IMR-90 (cell line): Measurements from ENCODE around the gene RUNX3. TPM values are rescaled to one million over a fixed set of nuclear protein-coding genes. Genes with fewer than 3 reads are reported as not detected.

Experiments used
- ATAC-seq: fragments of 200-7000 bp; cut with Tn5 transposase; 2 replicates; pipeline ENCODE4 v1.9.1; 2020; ENCODE audit warnings: low read depth, mild to moderate bottlenecking, moderate library complexity
- BruUV-seq: library from RNA; stranded (reverse); fragments of 400-500 nt; replicated peaks from 2 replicates; lab custom pipeline; 2021; lab: Mats Ljungman, UMichigan
- CTCF ChIA-PET: fragments of 300-600 bp; formaldehyde crosslinking; extraction: SDS; loops from one replicate; lab custom pipeline; 2021; ENCODE audit warnings: antibody characterized with exemption; lab: Yijun Ruan, JAX
- POLR2A ChIA-PET: fragments of 300-600 bp; sonication (Branson Sonifier 250); formaldehyde crosslinking; loops from one replicate; lab custom pipeline; 2022; ENCODE audit warnings: antibody characterized with exemption; ENCODE audit not compliant: unreplicated experiment; lab: Charles Lee
- DNase-seq: peaks from one replicate; pipeline ENCODE4 v3.0.0; 2013
- H2AFZ ChIP-seq: replicated peaks from 2 replicates; pipeline ENCODE3; 2013; ENCODE audit warnings: low read length, mild to moderate bottlenecking; ENCODE audit not compliant: poor library complexity
- H2AK5ac ChIP-seq: 2 replicates; pipeline ENCODE4 v1.6.1; 2013; ENCODE audit warnings: low read depth, low read length, inconsistent platforms
- H2AK9ac ChIP-seq: replicated peaks from 2 replicates; pipeline ENCODE3; 2013; ENCODE audit warnings: mild to moderate bottlenecking, low read depth, low read length, moderate library complexity; ENCODE audit not compliant: poor library complexity
- H2BK120ac ChIP-seq: 2 replicates; pipeline ENCODE4 v1.6.1; 2013; ENCODE audit warnings: low read depth, low read length, inconsistent platforms
- H2BK15ac ChIP-seq: 3 replicates; pipeline ENCODE4 v1.6.1; 2013; ENCODE audit warnings: low read depth, low read length, inconsistent platforms
- H2BK20ac ChIP-seq: 2 replicates; pipeline ENCODE4 v1.6.1; 2013; ENCODE audit warnings: low read depth, mild to moderate bottlenecking, inconsistent platforms, low read length, moderate library complexity
- H2BK5ac ChIP-seq: 2 replicates; pipeline ENCODE4 v1.6.1; 2013; ENCODE audit warnings: mild to moderate bottlenecking, low read depth, low read length, inconsistent platforms; ENCODE audit not compliant: poor library complexity, severe bottlenecking
- H3K14ac ChIP-seq: replicated peaks from 2 replicates; pipeline ENCODE4 v1.6.1; 2013; ENCODE audit warnings: low read depth, low read length, inconsistent platforms
- H3K18ac ChIP-seq: 2 replicates; pipeline ENCODE4 v1.6.1; 2013; ENCODE audit warnings: low read depth, low read length, control low read depth
- H3K23ac ChIP-seq: 2 replicates; pipeline ENCODE4 v1.6.1; 2013; ENCODE audit warnings: low read depth, low read length, inconsistent platforms
- H3K27ac ChIP-seq: 2 replicates; pipeline ENCODE4 v1.5.1; 2013; ENCODE audit warnings: mild to moderate bottlenecking, control low read depth, low read length; ENCODE audit not compliant: insufficient read depth
- H3K27me3 ChIP-seq: 2 replicates; pipeline ENCODE4 v1.6.1; 2013; ENCODE audit warnings: low read length; ENCODE audit not compliant: control insufficient read depth, insufficient read depth
- H3K36me3 ChIP-seq: 2 replicates; pipeline ENCODE4 v1.6.1; 2013; ENCODE audit warnings: low read length, mixed read lengths; ENCODE audit not compliant: control insufficient read depth, insufficient read depth
- H3K4ac ChIP-seq: 2 replicates; pipeline ENCODE4 v1.6.1; 2013; ENCODE audit warnings: low read depth, low read length, inconsistent platforms
- H3K4me1 ChIP-seq: 2 replicates; pipeline ENCODE4 v1.6.1; 2013; ENCODE audit warnings: low read length, mixed read lengths; ENCODE audit not compliant: control insufficient read depth, insufficient read depth
- H3K4me2 ChIP-seq: 2 replicates; pipeline ENCODE4 v1.6.1; 2013; ENCODE audit warnings: low read depth, mild to moderate bottlenecking, control low read depth, low read length, moderate library complexity
- H3K4me3 ChIP-seq: 2 replicates; pipeline ENCODE4 v1.5.1; 2013; ENCODE audit warnings: low read depth, mild to moderate bottlenecking, control low read depth, low read length, moderate library complexity; ENCODE audit not compliant: insufficient read depth
- H3K56ac ChIP-seq: 2 replicates; pipeline ENCODE4 v1.6.1; 2013; ENCODE audit warnings: low read length, inconsistent platforms; ENCODE audit not compliant: insufficient read depth; ENCODE audit errors: extremely low read depth
- H3K79me1 ChIP-seq, 2 experiments: 2 replicates each; pipeline ENCODE4 v1.6.1; 2013; ENCODE audit warnings: low read length in 2 of 2, inconsistent platforms in 1 of 2, low read depth in 1 of 2
- H3K9ac ChIP-seq: 2 replicates; pipeline ENCODE4 v1.6.1; 2013; ENCODE audit warnings: low read depth, low read length, control low read depth
- H3K9me1 ChIP-seq: 2 replicates; pipeline ENCODE4 v1.6.1; 2013; ENCODE audit warnings: low read length, inconsistent platforms; ENCODE audit not compliant: insufficient read depth
- H3K9me3 ChIP-seq: 2 replicates; pipeline ENCODE4 v1.6.1; 2013; ENCODE audit warnings: low read length; ENCODE audit not compliant: control insufficient read depth, insufficient read depth
- H4K20me1 ChIP-seq: 2 replicates; pipeline ENCODE4 v1.6.1; 2013; ENCODE audit warnings: low read length, inconsistent platforms; ENCODE audit not compliant: insufficient read depth
- H4K5ac ChIP-seq: 2 replicates; pipeline ENCODE4 v1.6.1; 2013; ENCODE audit warnings: mild to moderate bottlenecking, low read depth, low read length, control low read depth
- H4K8ac ChIP-seq, 2 experiments: 2 replicates each; pipeline ENCODE4 v1.6.1; 2013; ENCODE audit warnings: low read depth in 2 of 2, low read length in 2 of 2, control low read depth in 1 of 2, inconsistent platforms in 1 of 2
- H4K91ac ChIP-seq: 2 replicates; pipeline ENCODE4 v1.6.1; 2013; ENCODE audit warnings: low read depth, low read length, inconsistent platforms; ENCODE audit not compliant: insufficient read depth
- BHLHE40 ChIP-seq: fragments of 150-350 bp; IDR thresholded peaks from 2 replicates; pipeline ENCODE4 v1.6.1; 2016; ENCODE audit warnings: mild to moderate bottlenecking, low read depth, low read length
- CEBPB ChIP-seq: IDR thresholded peaks from 2 replicates; pipeline ENCODE4 v1.6.1; 2012; ENCODE audit warnings: low read depth, low read length, improper control_type of control experiment
- CHD1 ChIP-seq: IDR thresholded peaks from 2 replicates; pipeline ENCODE4 v1.6.1; 2012; ENCODE audit warnings: low read depth, low read length, improper control_type of control experiment
- CTCF ChIP-seq: conservative IDR thresholded peaks from 2 replicates; pipeline ENCODE4 v1.5.1; 2012; ENCODE audit warnings: mild to moderate bottlenecking, low read depth, low read length, improper control_type of control experiment
- ELK1 ChIP-seq: fragments of 150-350 bp; IDR thresholded peaks from 2 replicates; pipeline ENCODE4 v1.6.1; 2016; ENCODE audit warnings: low read depth, mild to moderate bottlenecking, low read length, moderate library complexity, borderline replicate concordance
- FOS ChIP-seq: fragments of 150-350 bp; IDR thresholded peaks from 2 replicates; pipeline ENCODE4 v1.6.1; 2016; ENCODE audit warnings: low read depth, low read length
- MAZ ChIP-seq: IDR thresholded peaks from 2 replicates; pipeline ENCODE4 v1.6.1; 2012; ENCODE audit warnings: low read depth, mild to moderate bottlenecking, low read length, improper control_type of control experiment, moderate library complexity, borderline replicate concordance
- MXI1 ChIP-seq: IDR thresholded peaks from 2 replicates; pipeline ENCODE4 v1.6.1; 2012; ENCODE audit warnings: low read depth, mild to moderate bottlenecking, low read length, moderate library complexity, borderline replicate concordance
- NFE2L2 ChIP-seq: fragments of 150-350 bp; IDR thresholded peaks from 2 replicates; pipeline ENCODE4 v1.6.1; 2016; ENCODE audit warnings: low read depth, mild to moderate bottlenecking, low read length
- RAD21 ChIP-seq: IDR thresholded peaks from 2 replicates; pipeline ENCODE4 v1.6.1; 2012; ENCODE audit warnings: low read length, improper control_type of control experiment
- RFX5 ChIP-seq: IDR thresholded peaks from 2 replicates; pipeline ENCODE4 v1.8.0; 2012; ENCODE audit warnings: low read depth, mild to moderate bottlenecking, low read length, moderate library complexity
- SMC3 ChIP-seq: fragments of 150-350 bp; IDR thresholded peaks from 2 replicates; pipeline ENCODE4 v1.6.1; 2016; ENCODE audit warnings: low read depth, mild to moderate bottlenecking, antibody characterized with exemption, low read length, moderate library complexity
- WGBS, 2 experiments: methylation state at CpG; one replicate each; pipeline versions ENCODE4 v1.1.5 to v1.1.7; 2013; ENCODE audit warnings: missing lambda C conversion rate in 2 of 2; ENCODE audit not compliant: insufficient read length in 1 of 2; ENCODE audit errors: extremely low coverage in 2 of 2; 5-methylcytosine and 5-hydroxymethylcytosine counted together
- dilution Hi-C: fragments of 300-500 bp; cut with HindIII; formaldehyde crosslinking; loops from one replicate; pipeline ENCODE4 v1.14.3; 2018; ENCODE audit warnings: low sequenced_read_pairs; ENCODE audit not compliant: unreplicated experiment
- in situ Hi-C: fragments of 300-500 bp; cut with MboI; formaldehyde crosslinking; loops from 3 replicates; pipeline ENCODE4 v1.14.3; 2019; ENCODE audit warnings: low sequenced_read_pairs, inconsistent platforms, mixed read lengths
- intact Hi-C: fragments of 100-400 bp; cut with micrococcal nuclease; formaldehyde crosslinking; loops from 2 replicates; pipeline ENCODE4 v1.10.0; 2022
- polyA plus RNA-seq, 3 experiments: library from polyadenylated mRNA; depleted of rRNA; stranded (reverse); fragments of >200 nt; gene quantifications; 2 replicates each; pipeline ENCODE4 v1.2.3, GENCODE V29; 2012; ENCODE audit warnings: low replicate concordance in 1 of 3
- total RNA-seq: library from RNA; depleted of rRNA; stranded (reverse); fragments of >200 nt; gene quantifications from 2 replicates; pipeline ENCODE4 v1.2.3, GENCODE V29; 2012

The RUNX3 gene
- total and polyA plus RNA-seq, 2 of the 4 experiments (the other 2 are of a cell fraction) = 0.07 TPM; not detected in 1

- H2BK5ac ChIP-seq = no peak overlapping the region
- WGBS, 2 experiments = 83% methylated on average over 1 of the region's 5 CpGs; no CpG with 5 or more reads in 1 of the 2 experiments
- H4K91ac ChIP-seq = no peak overlapping the region
- ATAC-seq (no peak), DNase-seq (no peak)
- intact Hi-C loops (no loop called here), in situ Hi-C loops (loop anchor here (10.0 kb wide), 1 partner anchor 349 kb away; no protein-coding TSS in a partner anchor), dilution Hi-C loops (no loop called here)
- no peak overlapping the region for H2BK20ac ChIP-seq
- no peak overlapping the region for H2AFZ ChIP-seq
- H3K56ac ChIP-seq = no peak overlapping the region
- no peak for TF ChIP-seq RFX5
- TF ChIP-seq NFE2L2 = no peak
- TF ChIP-seq ELK1 = no peak
- TF ChIP-seq CTCF = no peak
- no peak for TF ChIP-seq CEBPB
- TF ChIP-seq BHLHE40 = no peak
- no peak for TF ChIP-seq FOS
- no peak for TF ChIP-seq CHD1
- no peak for TF ChIP-seq MXI1
- TF ChIP-seq SMC3 = no peak
- TF ChIP-seq MAZ = no peak
- TF ChIP-seq RAD21 = no peak
- no peak overlapping the region for H3K23ac ChIP-seq
- H3K4ac ChIP-seq = no peak overlapping the region
- no peak overlapping the region for H2BK15ac ChIP-seq
- ChIA-PET CTCF (no interaction called here), POLR2A (no interaction called here)
- no peak overlapping the region for H2BK120ac ChIP-seq
- no peaks in the 10 kb centered on the region for H3K9me3 ChIP-seq
- no peak overlapping the region for H3K18ac ChIP-seq
- H3K4me2 ChIP-seq = no peak overlapping the region
- H3K4me1 ChIP-seq = no peaks in the 10 kb centered on the region
- no peak overlapping the region for H2AK9ac ChIP-seq
- no peak overlapping the region for H4K8ac ChIP-seq
- no peaks in the 10 kb centered on the region for H3K9me1 ChIP-seq
- H3K79me1 ChIP-seq = no peaks in the 10 kb centered on the region
- H3K27ac ChIP-seq = no peak overlapping the region
- H3K9ac ChIP-seq = no peak overlapping the region
- H3K14ac ChIP-seq = no peak overlapping the region
- peaks cover 4% of the 10 kb centered on the region; the same call in 1 of the 2 replicates for H4K20me1 ChIP-seq
- H3K27me3 ChIP-seq = peaks cover 7% of the 10 kb centered on the region
- no peak overlapping the region for H2AK5ac ChIP-seq
- H3K4me3 ChIP-seq = no peak overlapping the region
- no peak overlapping the region for H4K5ac ChIP-seq
- BruUV-seq = no TSS peak
- H3K36me3 ChIP-seq = no peaks in the 10 kb centered on the region
These were observed 74.6 kb downstream of the RUNX3 start for GRCh38 chr1:24855474-24855873.
